ENCODE data around the gene LHPP.

The LHPP gene

DNA sequence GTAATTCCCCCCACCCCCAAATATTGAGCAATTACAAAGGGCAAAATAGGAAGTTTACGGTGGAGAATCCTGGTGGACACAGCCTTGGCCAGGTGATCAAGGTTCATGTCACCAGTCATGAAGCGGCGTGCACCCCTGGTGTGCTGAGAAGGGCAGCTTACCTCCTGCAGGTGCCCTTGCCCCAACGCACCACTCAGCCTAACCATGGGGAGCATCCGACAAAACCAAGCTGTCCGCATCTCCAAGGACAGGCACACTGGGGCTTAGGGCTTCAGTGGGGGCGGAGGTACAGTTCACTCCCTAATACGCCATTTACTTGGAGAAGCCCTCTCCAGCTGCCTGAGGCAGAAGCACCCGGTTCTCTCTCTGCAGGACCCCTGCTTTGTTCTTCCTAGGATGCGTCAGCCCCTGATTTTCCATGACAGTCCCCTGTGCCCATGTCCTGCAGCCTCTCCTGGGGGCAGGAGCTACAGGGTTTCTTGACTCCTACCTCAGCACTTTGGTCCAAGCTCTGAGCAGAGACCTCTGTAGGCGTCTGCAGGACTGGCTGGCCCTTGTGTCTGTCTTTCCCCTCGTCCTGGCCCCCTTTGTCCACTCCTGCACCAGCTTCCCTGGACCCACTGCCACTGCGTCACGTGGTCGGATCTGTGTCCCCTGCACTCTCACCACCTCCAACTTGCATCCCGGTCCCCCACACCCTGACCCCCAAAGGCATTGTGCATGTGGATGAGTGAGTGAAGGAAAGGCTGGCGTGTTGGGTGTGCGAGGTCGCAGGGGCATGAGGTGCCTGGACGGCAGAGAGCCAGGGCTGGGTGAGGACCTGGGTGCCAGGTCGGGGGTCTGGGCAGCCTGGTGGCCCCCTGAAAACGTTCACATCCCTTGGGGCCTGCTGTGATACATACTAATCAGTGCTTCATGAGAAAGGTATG, 113.7 kb downstream of the LHPP start:
- Mint-ChIP-seq H3K27me3 (ENCODE audit: low read depth) (peaks cover 4% of the 10 kb centered on the region), H3K36me3 (ENCODE audit: low read depth) (peaks cover 5% of the 10 kb centered on the region), H3K27ac (no peak overlapping the region), H3K9me3 (peaks cover 13% of the 10 kb centered on the region), H3K4me3 (no peak overlapping the region), H3K4me1 (no peaks in the 10 kb centered on the region)
- TF ChIP-seq, protein P1, sequence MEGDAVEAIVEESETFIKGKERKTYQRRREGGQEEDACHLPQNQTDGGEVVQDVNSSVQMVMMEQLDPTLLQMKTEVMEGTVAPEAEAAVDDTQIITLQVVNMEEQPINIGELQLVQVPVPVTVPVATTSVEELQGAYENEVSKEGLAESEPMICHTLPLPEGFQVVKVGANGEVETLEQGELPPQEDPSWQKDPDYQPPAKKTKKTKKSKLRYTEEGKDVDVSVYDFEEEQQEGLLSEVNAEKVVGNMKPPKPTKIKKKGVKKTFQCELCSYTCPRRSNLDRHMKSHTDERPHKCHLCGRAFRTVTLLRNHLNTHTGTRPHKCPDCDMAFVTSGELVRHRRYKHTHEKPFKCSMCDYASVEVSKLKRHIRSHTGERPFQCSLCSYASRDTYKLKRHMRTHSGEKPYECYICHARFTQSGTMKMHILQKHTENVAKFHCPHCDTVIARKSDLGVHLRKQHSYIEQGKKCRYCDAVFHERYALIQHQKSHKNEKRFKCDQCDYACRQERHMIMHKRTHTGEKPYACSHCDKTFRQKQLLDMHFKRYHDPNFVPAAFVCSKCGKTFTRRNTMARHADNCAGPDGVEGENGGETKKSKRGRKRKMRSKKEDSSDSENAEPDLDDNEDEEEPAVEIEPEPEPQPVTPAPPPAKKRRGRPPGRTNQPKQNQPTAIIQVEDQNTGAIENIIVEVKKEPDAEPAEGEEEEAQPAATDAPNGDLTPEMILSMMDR (IDR thresholded peaks at IDR 0.05; ENCODE audit: unreplicated experiment in 3 of 3) = no peak

DNA sequence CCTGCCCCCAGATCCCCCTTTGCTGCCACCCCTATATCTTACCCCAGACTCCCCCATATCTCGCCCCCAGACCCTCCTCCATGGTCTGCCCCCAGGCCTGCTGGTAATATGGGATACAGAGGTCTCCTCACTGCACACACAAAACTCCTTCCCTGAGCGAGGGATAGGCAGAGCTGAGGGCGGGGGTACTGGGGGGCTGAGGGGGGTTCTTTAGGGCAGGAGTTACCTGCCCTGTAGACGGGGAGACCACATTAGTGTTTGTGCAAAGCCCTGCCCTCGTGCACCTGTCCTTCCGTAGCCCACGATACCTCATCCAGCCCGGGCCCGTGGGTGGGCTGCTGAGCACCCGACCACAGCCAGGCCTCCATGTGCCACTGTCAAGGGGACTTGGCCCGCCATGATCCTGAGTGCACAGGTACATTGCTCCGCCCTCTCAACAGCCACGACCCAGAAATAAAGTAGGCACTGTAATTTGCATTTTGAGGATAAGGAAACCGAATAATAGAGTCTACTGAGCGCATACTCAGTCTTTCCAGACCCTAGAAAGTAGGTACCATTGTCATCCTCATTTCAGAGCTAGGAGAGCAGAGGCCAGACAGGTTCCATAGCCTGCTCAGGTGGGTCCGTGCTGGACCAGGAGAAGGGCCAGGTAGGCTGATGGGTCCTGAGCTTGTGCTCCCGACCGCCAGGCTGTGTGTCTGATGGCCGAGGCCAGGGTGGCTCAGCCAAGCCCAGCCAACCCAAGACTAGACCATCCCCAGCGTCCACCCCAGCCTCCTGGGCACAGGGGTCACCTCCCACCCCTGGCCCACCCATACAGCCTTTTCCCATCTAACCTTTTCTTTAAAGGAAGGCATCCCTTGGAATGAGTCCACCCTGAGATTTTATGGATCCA, 115.2 kb downstream of the LHPP start:
- Mint-ChIP-seq H3K4me3 (no peak overlapping the region), H3K27ac (no peak overlapping the region), H3K27me3 (ENCODE audit: low read depth) (peaks cover 4% of the 10 kb centered on the region), H3K36me3 (ENCODE audit: low read depth) (peaks cover 7% of the 10 kb centered on the region), H3K9me3 (peaks cover 17% of the 10 kb centered on the region), H3K4me1 (no peaks in the 10 kb centered on the region)
- TF ChIP-seq, protein P1 (IDR thresholded peaks at IDR 0.05; ENCODE audit: unreplicated experiment in 3 of 3) = no peak

DNA sequence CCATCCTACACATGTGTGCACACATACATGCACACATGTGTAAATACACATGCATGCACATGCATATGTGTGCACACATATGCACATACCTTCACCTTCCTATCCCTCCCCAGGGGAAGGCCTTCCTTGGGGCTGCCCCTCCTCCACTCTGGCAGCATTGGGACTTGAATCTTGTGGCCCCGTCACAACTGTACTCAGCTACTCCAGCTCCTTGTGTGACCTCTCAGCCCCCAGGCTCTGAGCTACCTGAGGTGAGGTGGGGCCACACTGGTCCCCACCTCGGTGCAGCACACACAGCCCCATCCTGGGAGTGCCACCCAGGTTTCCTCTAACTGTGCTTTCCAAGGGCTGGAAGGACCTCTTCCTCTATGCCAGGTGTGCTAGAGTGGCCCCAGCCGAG, 116.0 kb downstream of the LHPP start:
- TF ChIP-seq, protein P1 (IDR thresholded peaks at IDR 0.05; ENCODE audit: unreplicated experiment in 3 of 3) = no peak
- Mint-ChIP-seq H3K27ac (no peak overlapping the region), H3K4me1 (no peaks in the 10 kb centered on the region), H3K36me3 (ENCODE audit: low read depth) (peaks cover 11% of the 10 kb centered on the region), H3K4me3 (no peak overlapping the region), H3K9me3 (peaks cover 21% of the 10 kb centered on the region), H3K27me3 (ENCODE audit: low read depth) (peaks cover 4% of the 10 kb centered on the region)

- H3K27ac Mint-ChIP-seq = no peak overlapping the region
- TF ChIP-seq, protein P1 (IDR thresholded peaks at IDR 0.05; ENCODE audit: unreplicated experiment in 3 of 3) = no peak
- H3K9me3 Mint-ChIP-seq = peaks cover 27% of the 10 kb centered on the region
- H3K27me3 Mint-ChIP-seq (ENCODE audit: low read depth) = peaks cover 4% of the 10 kb centered on the region
- no peak overlapping the region for H3K4me3 Mint-ChIP-seq
- peaks cover 17% of the 10 kb centered on the region for H3K36me3 Mint-ChIP-seq (ENCODE audit: low read depth)
- no peaks in the 10 kb centered on the region for H3K4me1 Mint-ChIP-seq
These were observed 116.8 kb downstream of the LHPP start for GRCh38 chr10:124578231-124579010.

- Mint-ChIP-seq H3K27me3 (ENCODE audit: low read depth) (peaks cover 4% of the 10 kb centered on the region), H3K4me1 (no peaks in the 10 kb centered on the region), H3K4me3 (no peak overlapping the region), H3K9me3 (peaks cover 31% of the 10 kb centered on the region), H3K27ac (no peak overlapping the region), H3K36me3 (ENCODE audit: low read depth) (peaks cover 20% of the 10 kb centered on the region)
- TF ChIP-seq, protein P1 (IDR thresholded peaks at IDR 0.05; ENCODE audit: unreplicated experiment in 3 of 3) = no peak
These were observed 117.4 kb downstream of the LHPP start for GRCh38 chr10:124579011-124579399.
